Measurements from ENCODE around the gene FOXF1.
A peak's percentile ranks its signal among the peaks of the same experiment; 100 is the strongest.

FOXF1 gene

GRCh38 chr16:86534779-86535615 lies 24.7 kb downstream of the FOXF1 start:
- no peak for DNase-seq

- DNase-seq, result no peak
Observed at GRCh38 chr16:86536621-86537020, 26.3 kb downstream of the FOXF1 start.

- no peak for DNase-seq
Observed at GRCh38 chr16:86537486-86537885, 27.2 kb downstream of the FOXF1 start.

GRCh38 chr16:86538196-86538780 lies 28.0 kb downstream of the FOXF1 start:
- DNase-seq, result no peak

GRCh38 chr16:86540894-86541293 lies 30.6 kb downstream of the FOXF1 start:
- DNase-seq, result no peak

- DNase-seq, result no peak
Observed at GRCh38 chr16:86541560-86541959, 31.2 kb downstream of the FOXF1 start.

GRCh38 chr16:86542756-86543750 lies 32.7 kb downstream of the FOXF1 start:
- DNase-seq, result no peak

- no peak for DNase-seq
Observed at GRCh38 chr16:86545481-86545880, 35.2 kb downstream of the FOXF1 start.

- no peak for DNase-seq
Observed at GRCh38 chr16:86545954-86546637, 35.8 kb downstream of the FOXF1 start.

- DNase-seq, result no peak
Observed at GRCh38 chr16:86546638-86547013, 36.3 kb downstream of the FOXF1 start.

GRCh38 chr16:86547286-86547685 lies 37.0 kb downstream of the FOXF1 start:
- DNase-seq, result no peak

- no peak for DNase-seq
Observed at GRCh38 chr16:86549076-86549892, 39.0 kb downstream of the FOXF1 start.

- no peak for DNase-seq
Observed at GRCh38 chr16:86549893-86550190, 39.5 kb downstream of the FOXF1 start.

- DNase-seq, result no peak
Observed at GRCh38 chr16:86550281-86550680, 40.0 kb downstream of the FOXF1 start.

- no peak for DNase-seq
Observed at GRCh38 chr16:86553356-86553755, 43.0 kb downstream of the FOXF1 start.

- DNase-seq, result no peak
Observed at GRCh38 chr16:86554599-86554916, 44.2 kb downstream of the FOXF1 start.

- DNase-seq, result peak; percentile 29 to 53
Observed at GRCh38 chr16:86554917-86555703, 44.8 kb downstream of the FOXF1 start, which contains the start of gene MTHFSD. TSS of gene MTHFSD (minus strand) at chr16:86555235. CDS start at chr16:86555184, 51 bp downstream.

- no peak for DNase-seq
Observed at GRCh38 chr16:86555704-86556075, 45.4 kb downstream of the FOXF1 start.

GRCh38 chr16:86556576-86556975 lies 46.2 kb downstream of the FOXF1 start:
- DNase-seq, result no peak

- DNase-seq, result no peak
Observed at GRCh38 chr16:86557587-86557986, 47.3 kb downstream of the FOXF1 start.
